Measurements from ENCODE around the gene NRXN2. TPM values are rescaled to one million over a fixed set of nuclear protein-coding genes. Genes with fewer than 3 reads are reported as not detected.

The NRXN2 gene
- total and polyA plus RNA-seq, 10 of the 15 experiments (the other 5 are each of a cell fraction or from before 2014, with no cell fraction given) = 0.03 to 1.4 (median 0.23) TPM

- TF ChIP-seq MXI1 (IDR thresholded peaks at IDR 0.05; ENCODE audit: low read depth, low read length) = no peak
Observed at GRCh38 chr11:64558065-64558745, 164.8 kb downstream of the NRXN2 start (continued).

GRCh38 chr11:64556721-64557250 lies 166.2 kb downstream of the NRXN2 start:
- in situ Hi-C loops (cut with MboI) = no loop called here
- intact Hi-C loops (cut with micrococcal nuclease; ENCODE audit: unreplicated experiment) = no loop called here
- H3K4me2 ChIP-seq (ENCODE audit: control insufficient read depth, insufficient read depth) = no peak overlapping the region
- no peak overlapping the region for H3K4me3 ChIP-seq
- no peaks in the 10 kb centered on the region for H4K20me1 ChIP-seq (ENCODE audit: control insufficient read depth, insufficient read depth)
- H3K79me2 ChIP-seq (ENCODE audit: control insufficient read depth, insufficient read depth, low read length) = no peaks in the 10 kb centered on the region
- ChIA-PET RAD21 (ENCODE audit: unreplicated experiment) (interaction anchor here (0.7 kb wide), 1 partner anchor 93 kb away, joined by 3 read pairs; no protein-coding TSS in a partner anchor), SMC1A (ENCODE audit: uncharacterized antibody, unreplicated experiment) (no interaction called here), POLR2A (no interaction called here), CTCF (interaction anchor here (1.9 kb wide), 1 partner anchor 94 kb away, joined by 5 read pairs; no protein-coding TSS in a partner anchor)
- no peak overlapping the region for H3K9ac ChIP-seq (ENCODE audit: control insufficient read depth, insufficient read depth, low read length)
- ATAC-seq (no peak), FAIRE-seq (no peak), DNase-seq (ENCODE audit: low read depth, low spot score) (no peak)
- no TSS peak for BruUV-seq (replicated peaks)
- peaks cover 0 to 2% of the 10 kb centered on the region in 2 experiments; a peak in 2 of 4 replicates for H3K27me3 ChIP-seq (replicated peaks in 1 of 2; ENCODE audit: control insufficient read depth in 2 of 2, insufficient read depth in 2 of 2, low read length in 1 of 2)
- H3K9me3 ChIP-seq (replicated peaks; ENCODE audit: control insufficient read depth, insufficient read depth, low read length) = no peaks in the 10 kb centered on the region
- 34% methylated on average over 12 of the region's 12 CpGs for WGBS (ENCODE audit: insufficient coverage, insufficient replicate concordance, low lambda C conversion rate, missing lambda C conversion rate)
- H3K4me1 ChIP-seq (ENCODE audit: control insufficient read depth, insufficient read depth, low read length) = no peaks in the 10 kb centered on the region
- H2AFZ ChIP-seq (ENCODE audit: control insufficient read depth, low read depth, low read length) = no peak overlapping the region
- no peak overlapping the region for H3K27ac ChIP-seq (ENCODE audit: control insufficient read depth, insufficient read depth)
- no peaks in the 10 kb centered on the region for H3K36me3 ChIP-seq (ENCODE audit: control insufficient read depth in 2 of 2, insufficient read depth in 2 of 2, low read length in 1 of 2)
- no peak for TF ChIP-seq ZZZ3 (IDR thresholded peaks at IDR 0.05; ENCODE audit: control insufficient read depth, insufficient read length, low read depth)
- TF ChIP-seq E4F1 (IDR thresholded peaks at IDR 0.05; ENCODE audit: borderline replicate concordance, partially characterized antibody) = no peak
- TF ChIP-seq SIX5 (IDR thresholded peaks at IDR 0.05; ENCODE audit: low read depth, low read length, severe bottlenecking) = no peak
- TF ChIP-seq ATF3 (IDR thresholded peaks at IDR 0.05; ENCODE audit: borderline replicate concordance, extremely low read depth, low read depth, low read length) = no peak
- no peak for TF ChIP-seq JUND (IDR thresholded peaks at IDR 0.05; ENCODE audit: low read depth, low read length)
- no peak for TF ChIP-seq HDAC6 (IDR thresholded peaks at IDR 0.05; ENCODE audit: unreplicated experiment)
- TF ChIP-seq SP1 (IDR thresholded peaks at IDR 0.05; ENCODE audit: low read depth, low read length) = no peak
- TF ChIP-seq BCL11A (IDR thresholded peaks at IDR 0.05; ENCODE audit: low read depth, low read length) = no peak
- no peak for TF ChIP-seq RELA (IDR thresholded peaks at IDR 0.05; ENCODE audit: borderline replicate concordance, partially characterized antibody)
- TF ChIP-seq NKRF (conservative IDR thresholded peaks at IDR 0.05) = no peak
- no peak for TF ChIP-seq POLR2AphosphoS5 (IDR thresholded peaks at IDR 0.05; ENCODE audit: low read length)
- no peak for TF ChIP-seq RELB (IDR thresholded peaks at IDR 0.05; ENCODE audit: low read depth)
- no peak for TF ChIP-seq POLR2AphosphoS2 (IDR thresholded peaks at IDR 0.05; ENCODE audit: low read depth, low read length)
- TF ChIP-seq RBBP5 (conservative IDR thresholded peaks at IDR 0.05) = no peak
